Thyroid gland (tissue), 4 donors: ENCODE measurements around the gene RPP38. TPM values are rescaled to one million over a fixed set of nuclear protein-coding genes. Genes with fewer than 3 reads are reported as not detected.

Source experiments
- DNase-seq, 2 donors: peaks; one replicate each; pipeline ENCODE4 v3.0.0-alpha.2; 2019
- H3K27ac ChIP-seq, 3 donors: fragments of 200-600 bp; sonication (generic); 1 replicate in 2 of 3; 2 replicates in 1 of 3; pipeline ENCODE4 v1.5.1; 2016 to 2019; ENCODE audit warnings: mild to moderate bottlenecking in 1 of 3, moderate library complexity in 1 of 3
- H3K27me3 ChIP-seq: fragments of 200-600 bp; sonication (generic); one replicate; pipeline ENCODE4 v1.5.1; 2019
- H3K36me3 ChIP-seq, 2 donors: fragments of 200-600 bp; sonication (generic); one replicate each; pipeline ENCODE4 v1.5.1; 2016 to 2019
- H3K4me1 ChIP-seq, 2 donors: fragments of 200-600 bp; sonication (generic); one replicate each; pipeline ENCODE4 v1.5.1; 2017 to 2019
- H3K4me3 ChIP-seq, 3 donors: fragments of 200-600 bp; sonication (generic); replicated peaks in 1 of 3; 1 replicate in 2 of 3; 2 replicates in 1 of 3; pipeline ENCODE4 v1.5.1; 2016; ENCODE audit warnings: mild to moderate bottlenecking in 1 of 3
- H3K9me3 ChIP-seq: fragments of 200-600 bp; sonication (generic); one replicate; pipeline ENCODE4 v1.5.1; 2017
- CTCF ChIP-seq, 6 experiments: fragments of 200-600 bp in 3 of 6; fragments of 450-650 bp in 3 of 6; sonication (generic) in 3 of 6; IDR thresholded peaks; one replicate each; pipeline ENCODE4 v1.5.1; 2016 to 2019; ENCODE audit warnings: antibody characterized with exemption in 6 of 6, mild to moderate bottlenecking in 2 of 6, inconsistent platforms in 1 of 6, moderate library complexity in 1 of 6
- POLR2A ChIP-seq, 2 donors: fragments of 450-650 bp; IDR thresholded peaks; one replicate each; pipeline ENCODE4 v1.6.1; 2017; ENCODE audit warnings: antibody characterized with exemption in 2 of 2, mild to moderate bottlenecking in 2 of 2, moderate library complexity in 1 of 2
- WGBS, 2 donors: methylation state at CpG; one replicate each; pipeline ENCODE4 v1.1.5; 2017; 5-methylcytosine and 5-hydroxymethylcytosine counted together
- intact Hi-C: fragments of 100-400 bp; cut with DNase I; formaldehyde crosslinking; loops from one replicate; pipeline ENCODE4 v1.15.1; 2023
- total RNA-seq, 4 donors: library from RNA; depleted of rRNA; stranded (reverse); fragments of >200 nt; gene quantifications; one replicate each; pipeline ENCODE4 v1.2.3, GENCODE V29; 2016

The RPP38 gene
- total RNA-seq, 4 donors from 2014 or later, result 17.0 to 28.5 (median 19.3) TPM

- no peak overlapping the region for H3K27ac ChIP-seq
- peaks cover 8 to 14% of the 10 kb centered on the region in 2 donors for H3K36me3 ChIP-seq
- no peaks in the 10 kb centered on the region for H3K9me3 ChIP-seq
- no peak for DNase-seq
- no peaks in the 10 kb centered on the region for H3K27me3 ChIP-seq
- TF ChIP-seq CTCF (IDR thresholded peaks at IDR 0.05) (no peak), POLR2A (IDR thresholded peaks at IDR 0.05) (no peak)
- no peaks in the 10 kb centered on the region for H3K4me1 ChIP-seq
- H3K4me3 ChIP-seq, result no peak overlapping the region
- intact Hi-C loops, result no loop called here
- WGBS, 2 donors, result 96 to 98% methylated on average over 5 of the region's 5 CpGs
These were observed 19.1 kb downstream of the RPP38 start for GRCh38 chr10:15116225-15116624.

GRCh38 chr10:15118615-15119014, 21.5 kb downstream of the RPP38 start:
- no peaks in the 10 kb centered on the region for H3K27me3 ChIP-seq
- DNase-seq, result no peak
- H3K4me1 ChIP-seq, result no peaks in the 10 kb centered on the region
- intact Hi-C loops, result no loop called here
- 70 to 86% methylated on average over 1 of the region's 1 CpG for WGBS, 2 donors
- no peak overlapping the region for H3K4me3 ChIP-seq
- no peak overlapping the region for H3K27ac ChIP-seq
- peaks cover 8 to 9% of the 10 kb centered on the region in 2 donors for H3K36me3 ChIP-seq
- no peaks in the 10 kb centered on the region for H3K9me3 ChIP-seq
- TF ChIP-seq CTCF (IDR thresholded peaks at IDR 0.05) (no peak), POLR2A (IDR thresholded peaks at IDR 0.05) (no peak)

- 95 to 99% methylated on average over 5 of the region's 5 CpGs for WGBS, 2 donors
- no peaks in the 10 kb centered on the region for H3K27me3 ChIP-seq
- no peaks in the 10 kb centered on the region for H3K9me3 ChIP-seq
- H3K4me3 ChIP-seq, result no peak overlapping the region
- no peaks in the 10 kb centered on the region for H3K4me1 ChIP-seq
- no peak overlapping the region for H3K27ac ChIP-seq
- H3K36me3 ChIP-seq, result peaks cover 8 to 9% of the 10 kb centered on the region in 2 donors
- TF ChIP-seq CTCF (IDR thresholded peaks at IDR 0.05) (no peak), POLR2A (IDR thresholded peaks at IDR 0.05) (no peak)
- DNase-seq, result no peak
- intact Hi-C loops, result no loop called here
These were observed 23.4 kb downstream of the RPP38 start for GRCh38 chr10:15120523-15120922.

- Histone ChIP-seq H3K4me3 (no peak overlapping the region), H3K4me1 (no peaks in the 10 kb centered on the region), H3K27ac (no peak overlapping the region), H3K9me3 (no peaks in the 10 kb centered on the region), H3K27me3 (no peaks in the 10 kb centered on the region), H3K36me3 (peaks cover 8 to 9% of the 10 kb centered on the region in 2 donors)
- no peak for TF ChIP-seq POLR2A (IDR thresholded peaks at IDR 0.05)
- TF ChIP-seq CTCF (IDR thresholded peaks at IDR 0.05), result no peak
- DNase-seq, result no peak
- intact Hi-C loops, result no loop called here
- 86 to 100% methylated on average over 1 of the region's 1 CpG for WGBS, 2 donors
These were observed 24.6 kb downstream of the RPP38 start for GRCh38 chr10:15121707-15122106.

GRCh38 chr10:15122477-15123030, 25.4 kb downstream of the RPP38 start:
- Histone ChIP-seq H3K4me1 (no peaks in the 10 kb centered on the region), H3K36me3 (peaks cover 8 to 9% of the 10 kb centered on the region in 2 donors), H3K4me3 (no peak overlapping the region), H3K27me3 (no peaks in the 10 kb centered on the region), H3K27ac (no peak overlapping the region), H3K9me3 (no peaks in the 10 kb centered on the region)
- intact Hi-C loops, result no loop called here
- WGBS, 2 donors, result 85 to 95% methylated on average over 9 of the region's 9 CpGs
- no peak for DNase-seq
- TF ChIP-seq POLR2A (IDR thresholded peaks at IDR 0.05), result no peak
- no peak for TF ChIP-seq CTCF (IDR thresholded peaks at IDR 0.05)
